B cell (primary cell): ENCODE results near the gene CSTA.

Experiments used
- EZH2 ChIP-seq: IDR thresholded peaks from 2 replicates; pipeline ENCODE4 v1.6.1; 2012; ENCODE audit warnings: borderline replicate concordance, low read depth, mild to moderate bottlenecking, moderate library complexity, low read length; ENCODE audit not compliant: insufficient read depth, poor library complexity, severe bottlenecking
- TF ChIP-seq, protein P1 (sequence below): fragments of 200-600 bp; IDR thresholded peaks from one replicate; pipeline ENCODE4 v1.8.0; 2022; ENCODE audit warnings: antibody characterized with exemption, mild to moderate bottlenecking

DNA sequence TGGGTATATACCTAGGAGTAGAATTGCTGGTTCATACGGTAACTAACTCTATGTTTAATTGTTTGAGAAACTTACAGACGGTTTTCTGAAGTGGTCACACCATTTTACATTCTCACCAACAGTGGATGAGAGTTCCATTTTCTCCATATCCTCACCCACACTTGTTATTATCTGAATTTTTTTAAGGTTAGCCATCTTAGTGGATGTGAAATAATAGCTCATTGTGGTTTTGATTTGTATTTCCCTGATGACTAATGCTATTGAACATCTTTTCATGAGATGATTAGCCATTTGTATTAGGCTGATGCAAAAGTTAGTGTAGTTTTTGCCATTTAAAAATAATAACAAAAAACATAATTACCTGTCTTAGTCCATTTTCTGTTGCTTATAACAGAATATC is 18.6 kb downstream of the CSTA start:
- TF ChIP-seq, protein P1, sequence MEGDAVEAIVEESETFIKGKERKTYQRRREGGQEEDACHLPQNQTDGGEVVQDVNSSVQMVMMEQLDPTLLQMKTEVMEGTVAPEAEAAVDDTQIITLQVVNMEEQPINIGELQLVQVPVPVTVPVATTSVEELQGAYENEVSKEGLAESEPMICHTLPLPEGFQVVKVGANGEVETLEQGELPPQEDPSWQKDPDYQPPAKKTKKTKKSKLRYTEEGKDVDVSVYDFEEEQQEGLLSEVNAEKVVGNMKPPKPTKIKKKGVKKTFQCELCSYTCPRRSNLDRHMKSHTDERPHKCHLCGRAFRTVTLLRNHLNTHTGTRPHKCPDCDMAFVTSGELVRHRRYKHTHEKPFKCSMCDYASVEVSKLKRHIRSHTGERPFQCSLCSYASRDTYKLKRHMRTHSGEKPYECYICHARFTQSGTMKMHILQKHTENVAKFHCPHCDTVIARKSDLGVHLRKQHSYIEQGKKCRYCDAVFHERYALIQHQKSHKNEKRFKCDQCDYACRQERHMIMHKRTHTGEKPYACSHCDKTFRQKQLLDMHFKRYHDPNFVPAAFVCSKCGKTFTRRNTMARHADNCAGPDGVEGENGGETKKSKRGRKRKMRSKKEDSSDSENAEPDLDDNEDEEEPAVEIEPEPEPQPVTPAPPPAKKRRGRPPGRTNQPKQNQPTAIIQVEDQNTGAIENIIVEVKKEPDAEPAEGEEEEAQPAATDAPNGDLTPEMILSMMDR, result no peak
- TF ChIP-seq EZH2, result no peak
